T47D (cell line): ENCODE results near the gene LMF2.
A peak's percentile ranks its signal among the peaks of the same experiment; 100 is the strongest.
"Not testable (repeated sequence)": the region's sequence is repeated elsewhere in the genome, so short reads cannot be mapped to it uniquely, and the experiment has no call there.

Experiments used
- DNase-seq, 2 experiments: peaks; one replicate each; pipeline versions ENCODE4 v3.0.0 to v3.0.0-alpha.2; 2011 to 2012; ENCODE audit warnings: low read depth in 1 of 2, low spot score in 1 of 2
- JUND ChIP-seq: IDR thresholded peaks from 2 replicates; pipeline ENCODE4 v1.6.1; 2012; ENCODE audit warnings: low read depth
- in situ Hi-C: cut with HindIII; loops from 2 replicates; pipeline ENCODE4 v1.10.0; 2016; ENCODE audit warnings: low sequenced_read_pairs, low pct_unique_long_range_greater_than_20kb

The LMF2 gene

GRCh38 chr22:50525858-50526107 lies 18.3 kb upstream of the LMF2 start:
- no peak for TF ChIP-seq JUND
- DNase-seq = no peak
- in situ Hi-C loops = no loop called here

- in situ Hi-C loops = no loop called here
- no peak for TF ChIP-seq JUND
- peak; percentile 95 to 96 for DNase-seq
Measured at GRCh38 chr22:50525104-50525857, 17.8 kb upstream of the LMF2 start, which contains the start of gene SCO2. Gene SCO2, minus strand, starts transcription at chr22:50525598. Its CDS starts 1,187 bp downstream, at chr22:50524411.

GRCh38 chr22:50524676-50525103 lies 17.2 kb upstream of the LMF2 start:
- TF ChIP-seq JUND = no peak
- DNase-seq = no peak
- in situ Hi-C loops = no loop called here

GRCh38 chr22:50523806-50524675 lies 16.5 kb upstream of the LMF2 start:
- no peak for DNase-seq
- in situ Hi-C loops = no loop called here

GRCh38 chr22:50523458-50523805 lies 15.9 kb upstream of the LMF2 start:
- no peak for DNase-seq
- TF ChIP-seq JUND = no peak
- in situ Hi-C loops = no loop called here

More at GRCh38 chr22:50523806-50524675, 16.5 kb upstream of the LMF2 start:
- no peak for TF ChIP-seq JUND

GRCh38 chr22:50522806-50523438 lies 15.4 kb upstream of the LMF2 start:
- no peak for TF ChIP-seq JUND
- in situ Hi-C loops = no loop called here
- DNase-seq = no peak

GRCh38 chr22:50522208-50522805 lies 14.8 kb upstream of the LMF2 start:
- no peak for TF ChIP-seq JUND
- in situ Hi-C loops = no loop called here
- no peak for DNase-seq

GRCh38 chr22:50521710-50522109 lies 14.2 kb upstream of the LMF2 start:
- no peak for TF ChIP-seq JUND
- no peak for DNase-seq
- in situ Hi-C loops = no loop called here

GRCh38 chr22:50520826-50521453 lies 13.4 kb upstream of the LMF2 start:
- TF ChIP-seq JUND = no peak
- DNase-seq = no peak
- in situ Hi-C loops = no loop called here

- in situ Hi-C loops = not testable (repeated sequence)
Measured at GRCh38 chr22:50520184-50520583, 12.7 kb upstream of the LMF2 start.

GRCh38 chr22:50519151-50519550 lies 11.6 kb upstream of the LMF2 start:
- TF ChIP-seq JUND = no peak
- in situ Hi-C loops = no loop called here
- DNase-seq = no peak

More at GRCh38 chr22:50520184-50520583, 12.7 kb upstream of the LMF2 start:
- DNase-seq = not testable (repeated sequence)

- DNase-seq = no peak
- no peak for TF ChIP-seq JUND
- in situ Hi-C loops = no loop called here
Measured at GRCh38 chr22:50518606-50519005, 11.1 kb upstream of the LMF2 start.
